Loucy (cell line): ENCODE results near the gene GDPD1.

Source experiments
- CTCF ChIP-seq: fragments of 200-600 bp; sonication (generic); conservative IDR thresholded peaks from 2 replicates; pipeline ENCODE4 v1.5.1; 2014; ENCODE audit warnings: mild to moderate bottlenecking, antibody characterized with exemption, low read length
- EZH2phosphoT487 ChIP-seq: fragments of 200-600 bp; IDR thresholded peaks from 2 replicates; pipeline ENCODE4 v1.6.1; 2018; ENCODE audit warnings: antibody characterized with exemption, mild to moderate bottlenecking, moderate library complexity, borderline replicate concordance

GRCh38 chr17:59287891-59288290 is 67.6 kb downstream of the GDPD1 start:
- TF ChIP-seq CTCF = no peak
- no peak for TF ChIP-seq EZH2phosphoT487
